Liver (tissue), 9 donors: ENCODE results near the gene SIK1. TPM values are rescaled to one million over a fixed set of nuclear protein-coding genes. Genes with fewer than 3 reads are reported as not detected.
"Not testable (repeated sequence)": the region's sequence is repeated elsewhere in the genome, so short reads cannot be mapped to it uniquely, and the experiment has no call there.

ENCODE experiments used
- DNase-seq: peaks from one replicate; pipeline ENCODE4 v3.0.0-alpha.2; 2017; ENCODE audit warnings: low spot score
- H3K27ac ChIP-seq, 2 donors: one replicate each; pipeline ENCODE4 v1.7.0; 2013; ENCODE audit warnings: inconsistent platforms in 2 of 2, low read length in 2 of 2, control low read depth in 1 of 2, low read depth in 1 of 2, mild to moderate bottlenecking in 1 of 2
- H3K27me3 ChIP-seq, 4 donors: one replicate each; pipeline versions ENCODE4 v1.6.1 to v1.7.0; 2013; ENCODE audit warnings: low read length in 3 of 4, inconsistent platforms in 1 of 4, mild to moderate bottlenecking in 1 of 4, moderate library complexity in 1 of 4; ENCODE audit not compliant: control insufficient read depth in 4 of 4, insufficient read depth in 4 of 4
- H3K36me3 ChIP-seq, 4 donors: one replicate each; pipeline versions ENCODE4 v1.6.1 to v1.7.0; 2013; ENCODE audit warnings: low read length in 3 of 4, mild to moderate bottlenecking in 3 of 4, low read depth in 1 of 4, moderate library complexity in 1 of 4; ENCODE audit not compliant: control insufficient read depth in 4 of 4, insufficient read depth in 3 of 4
- H3K4me1 ChIP-seq, 4 donors: one replicate each; pipeline versions ENCODE4 v1.6.1 to v1.7.0; 2013; ENCODE audit warnings: low read length in 3 of 4, mild to moderate bottlenecking in 3 of 4, moderate library complexity in 1 of 4; ENCODE audit not compliant: control insufficient read depth in 4 of 4, insufficient read depth in 4 of 4
- H3K4me3 ChIP-seq, 3 donors: one replicate each; pipeline versions ENCODE4 v1.6.1 to v1.7.0; 2013; ENCODE audit warnings: low read length in 3 of 3, control low read depth in 1 of 3, low read depth in 1 of 3, mild to moderate bottlenecking in 1 of 3
- H3K9ac ChIP-seq, 2 donors: one replicate each; pipeline ENCODE4 v1.7.0; 2013; ENCODE audit warnings: low read length in 2 of 2, mild to moderate bottlenecking in 2 of 2, moderate library complexity in 2 of 2, control low read depth in 1 of 2, low read depth in 1 of 2
- H3K9me3 ChIP-seq, 4 donors: one replicate each; pipeline versions ENCODE4 v1.6.1 to v1.7.0; 2013; ENCODE audit warnings: low read length in 3 of 4; ENCODE audit not compliant: control insufficient read depth in 4 of 4
- ATF3 ChIP-seq: IDR thresholded peaks from 2 replicates; pipeline ENCODE4 v1.6.1; 2016; ENCODE audit warnings: antibody characterized with exemption
- WGBS: extraction: QIAGEN DNeasy Blood & Tissue Kit; methylation state at CpG from one replicate; pipeline ENCODE4 v1.1.7; 2013; 5-methylcytosine and 5-hydroxymethylcytosine counted together
- polyA plus RNA-seq, 2 donors: library from polyadenylated mRNA; stranded (reverse) in 1 of 2; unstranded in 1 of 2; fragments of 200-250 nt in 1 of 2; fragments of >200 nt in 1 of 2; fragmentation: Nextera tagmentation in 1 of 2; extraction: Ambion mirVana in 1 of 2; gene quantifications; one replicate each; pipeline versions ENCODE4 v1.2.1 to v1.2.3, GENCODE V29; 2013 to 2015
- total RNA-seq, 2 donors: library from RNA; depleted of rRNA; stranded (reverse); fragments of >200 nt; gene quantifications; one replicate each; pipeline ENCODE4 v1.2.3, GENCODE V29; 2014
- donor health status: healthy.
- donor health status: healthy.
- donor health status: healthy.
- donor health status: healthy.
- donor health status: healthy.

SIK1 gene
- total and polyA plus RNA-seq, 4 donors = 0.53 to 1.8 (median 1.3) TPM

GRCh38 chr21:43467785-43468184, 40.9 kb upstream of the SIK1 start (continued):
- no peak for TF ChIP-seq ATF3

GRCh38 chr21:43465159-43465558, 38.2 kb upstream of the SIK1 start:
- not testable (repeated sequence) for H3K4me3 ChIP-seq, H3K36me3 ChIP-seq, H3K9me3 ChIP-seq, H3K4me1 ChIP-seq, H3K27ac ChIP-seq, DNase-seq, H3K27me3 ChIP-seq, H3K9ac ChIP-seq
- WGBS = no CpG with 5 or more reads among the region's 5 CpGs

GRCh38 chr21:43463498-43464261, 36.7 kb upstream of the SIK1 start:
- H3K4me3 ChIP-seq, H3K36me3 ChIP-seq, H3K9ac ChIP-seq, H3K4me1 ChIP-seq, H3K27me3 ChIP-seq, DNase-seq, H3K9me3 ChIP-seq, H3K27ac ChIP-seq: not testable (repeated sequence)
- 24% methylated on average over 3 of the region's 20 CpGs for WGBS

GRCh38 chr21:43462932-43463331, 36.0 kb upstream of the SIK1 start:
- not testable (repeated sequence) for H3K4me1 ChIP-seq, H3K9me3 ChIP-seq, DNase-seq, H3K27ac ChIP-seq, H3K36me3 ChIP-seq, H3K27me3 ChIP-seq, H3K4me3 ChIP-seq, H3K9ac ChIP-seq
- no CpG with 5 or more reads among the region's 17 CpGs for WGBS

GRCh38 chr21:43460475-43460874, 33.5 kb upstream of the SIK1 start:
- not testable (repeated sequence) for H3K9ac ChIP-seq, H3K9me3 ChIP-seq, H3K4me3 ChIP-seq, DNase-seq, H3K36me3 ChIP-seq, H3K27me3 ChIP-seq, H3K4me1 ChIP-seq, H3K27ac ChIP-seq
- no CpG with 5 or more reads among the region's 13 CpGs for WGBS

GRCh38 chr21:43458995-43459394, 32.1 kb upstream of the SIK1 start:
- H3K4me3 ChIP-seq, H3K9me3 ChIP-seq, H3K27ac ChIP-seq, H3K27me3 ChIP-seq, H3K4me1 ChIP-seq, DNase-seq, H3K9ac ChIP-seq, H3K36me3 ChIP-seq: not testable (repeated sequence)
- WGBS = 98% methylated on average over 7 of the region's 12 CpGs

- H3K4me1 ChIP-seq = not testable (repeated sequence)
Observed at GRCh38 chr21:43456616-43457314, 29.8 kb upstream of the SIK1 start.

GRCh38 chr21:43455717-43456116, 28.8 kb upstream of the SIK1 start:
- not testable (repeated sequence) for H3K9me3 ChIP-seq, H3K4me1 ChIP-seq, H3K9ac ChIP-seq, H3K27ac ChIP-seq, H3K36me3 ChIP-seq, DNase-seq, H3K4me3 ChIP-seq, H3K27me3 ChIP-seq
- WGBS = no CpG with 5 or more reads among the region's 12 CpGs

More at GRCh38 chr21:43456616-43457314, 29.8 kb upstream of the SIK1 start:
- not testable (repeated sequence) for H3K9ac ChIP-seq, H3K27me3 ChIP-seq, H3K4me3 ChIP-seq, H3K9me3 ChIP-seq, DNase-seq, H3K27ac ChIP-seq, H3K36me3 ChIP-seq
- no CpG with 5 or more reads among the region's 33 CpGs for WGBS

- H3K9me3 ChIP-seq, H3K36me3 ChIP-seq, H3K27me3 ChIP-seq, H3K9ac ChIP-seq, DNase-seq, H3K4me3 ChIP-seq, H3K4me1 ChIP-seq, H3K27ac ChIP-seq: not testable (repeated sequence)
- no CpG with 5 or more reads among the region's 5 CpGs for WGBS
Observed at GRCh38 chr21:43454176-43454575, 27.2 kb upstream of the SIK1 start.
